Kidney (tissue), 14 donors: Measurements from ENCODE around the gene TOX3. TPM values are rescaled to one million over a fixed set of nuclear protein-coding genes. Genes with fewer than 3 reads are reported as not detected.

Source experiments
- DNase-seq, 5 donors: peaks; one replicate each; pipeline ENCODE4 v3.0.0-alpha.2; 2013 to 2020
- FAIRE-seq: peaks from 2 replicates; lab custom pipeline; 2012; peaks lifted over from hg19 to GRCh38; lab: Jason Lieb, UNC
- H3K27ac ChIP-seq, 2 donors: one replicate each; pipeline ENCODE4 v1.7.0; 2013; ENCODE audit warnings: low read depth in 2 of 2, low read length in 2 of 2, inconsistent platforms in 1 of 2
- H3K27me3 ChIP-seq: one replicate; pipeline ENCODE4 v1.7.1; 2013; ENCODE audit warnings: low read length, inconsistent platforms; ENCODE audit not compliant: control insufficient read depth, insufficient read depth
- H3K36me3 ChIP-seq, 3 donors: one replicate each; pipeline versions ENCODE4 v1.7.0 to v1.7.1; 2013; ENCODE audit warnings: low read length in 3 of 3, control low read depth in 1 of 3, inconsistent platforms in 1 of 3; ENCODE audit not compliant: insufficient read depth in 3 of 3, control insufficient read depth in 2 of 3
- H3K4me1 ChIP-seq, 3 donors: one replicate each; pipeline versions ENCODE4 v1.7.0 to v1.7.1; 2013; ENCODE audit warnings: low read length in 3 of 3, inconsistent platforms in 1 of 3, low read depth in 1 of 3; ENCODE audit not compliant: control insufficient read depth in 2 of 3, insufficient read depth in 2 of 3
- H3K4me3 ChIP-seq, 3 donors: one replicate each; pipeline versions ENCODE4 v1.7.0 to v1.8.1; 2013; ENCODE audit warnings: low read length in 3 of 3, control low read depth in 1 of 3, inconsistent platforms in 1 of 3
- H3K9ac ChIP-seq, 3 donors: one replicate each; pipeline versions ENCODE4 v1.7.0 to v1.7.1; 2013; ENCODE audit warnings: low read length in 3 of 3, control low read depth in 1 of 3, inconsistent platforms in 1 of 3
- H3K9me3 ChIP-seq, 3 donors: one replicate each; pipeline versions ENCODE4 v1.7.0 to v1.7.1; 2013; ENCODE audit warnings: low read length in 3 of 3, control low read depth in 1 of 3, inconsistent platforms in 1 of 3; ENCODE audit not compliant: control insufficient read depth in 2 of 3, insufficient read depth in 1 of 3
- intact Hi-C: fragments of 100-400 bp; cut with DNase I; formaldehyde crosslinking; loops from one replicate; pipeline ENCODE4 v1.11.1; 2022
- polyA plus RNA-seq: library from polyadenylated mRNA; stranded (reverse); fragments of 350-450 nt; fragmentation: Illumina TruSeq; extraction: RNeasy Lipid Tissue Mini Kit (QIAGEN cat#74804); gene quantifications from one replicate; pipeline ENCODE4 v1.2.3, GENCODE V29; 2014; ENCODE audit warnings: low read depth, low replicate concordance; ENCODE audit not compliant: insufficient read depth
- total RNA-seq: library from RNA; stranded (reverse); fragmentation: NEBNext Ultra II Directional; extraction: Animal tissue kit (Norgen Biotek cat#: 25700); gene quantifications from one replicate; pipeline ENCODE4 v1.2.1, GENCODE V29; 2021
- TF ChIP-seq, protein P1 (sequence below): IDR thresholded peaks from 3 replicates; pipeline ENCODE4 v1.5.1; 2012; ENCODE audit warnings: mild to moderate bottlenecking, moderate library complexity, borderline replicate concordance; ENCODE audit not compliant: insufficient read depth; ENCODE audit errors: extremely low read depth
- donor health status: control.
- donor health status: control.
- donor health status: control.
- donor health status: control.
- donor health status: control.
- donor health status: DM: yes; HTN: yes; CAD: no.
- donor health status: Normal renal cell carcinoma (clear cell type).

Gene TOX3
- total and polyA plus RNA-seq, 2 donors from 2014 or later: 8.7 to 16.2 TPM

DNA sequence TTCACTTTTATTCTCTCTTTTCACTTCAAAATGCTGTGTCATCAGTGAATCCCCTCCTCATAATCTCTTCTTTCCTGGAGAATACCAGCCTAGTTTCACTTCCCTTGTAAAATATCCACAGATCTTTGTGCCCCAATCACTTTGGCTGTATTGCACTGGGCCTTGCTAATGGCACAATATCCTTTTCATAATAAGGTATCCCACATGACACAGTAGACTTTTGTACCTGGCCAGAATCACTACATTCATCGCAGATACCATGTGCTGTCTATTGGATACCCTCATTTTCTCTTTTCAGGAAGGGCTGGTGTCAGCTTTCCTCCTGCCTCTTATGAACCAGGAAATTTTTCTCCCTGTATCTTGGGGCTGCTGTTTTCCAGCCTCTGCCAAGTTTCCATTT lies 25.7 kb upstream of the TOX3 start:
- Histone ChIP-seq H3K9ac (no peak overlapping the region), H3K27ac (no peak overlapping the region)
- no peak for FAIRE-seq

DNA sequence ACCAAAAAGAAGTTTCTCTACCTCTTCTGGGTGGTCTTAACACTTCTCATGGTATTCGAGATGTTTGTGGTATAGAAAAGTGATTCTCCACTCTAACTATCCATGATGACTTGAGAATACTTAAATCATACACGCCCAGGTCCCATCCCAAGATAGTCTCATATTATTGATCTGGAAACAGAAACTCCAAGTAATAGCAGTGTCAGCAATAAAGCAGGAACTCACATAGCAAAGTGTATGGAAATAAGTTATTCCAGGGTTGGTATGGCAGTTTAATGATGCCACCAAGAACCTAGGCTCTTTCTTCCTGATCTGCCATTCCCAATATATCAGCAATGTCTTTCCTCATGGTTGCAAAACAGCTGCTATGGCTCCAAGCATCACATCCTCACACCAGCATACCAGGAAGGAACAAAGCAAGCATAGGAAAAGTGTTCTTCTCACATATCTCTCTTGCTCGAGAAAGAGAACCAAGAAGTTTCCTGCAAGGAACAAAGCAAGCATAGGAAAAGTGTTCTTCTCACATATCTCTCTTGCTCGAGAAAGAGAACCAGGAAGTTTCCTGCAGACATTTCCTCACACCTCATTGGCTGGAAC lies 23.6 kb upstream of the TOX3 start:
- Histone ChIP-seq H3K27me3 (no peaks in the 10 kb centered on the region), H3K4me1 (peaks cover 0 to 6% (median 0%) of the 10 kb centered on the region in 3 donors), H3K36me3 (no peaks in the 10 kb centered on the region), H3K4me3 (no peak overlapping the region), H3K9ac (no peak overlapping the region), H3K27ac (no peak overlapping the region), H3K9me3 (no peaks in the 10 kb centered on the region)
- FAIRE-seq (no peak), DNase-seq (no peak)
- intact Hi-C loops: no loop called here
- TF ChIP-seq, protein P1, sequence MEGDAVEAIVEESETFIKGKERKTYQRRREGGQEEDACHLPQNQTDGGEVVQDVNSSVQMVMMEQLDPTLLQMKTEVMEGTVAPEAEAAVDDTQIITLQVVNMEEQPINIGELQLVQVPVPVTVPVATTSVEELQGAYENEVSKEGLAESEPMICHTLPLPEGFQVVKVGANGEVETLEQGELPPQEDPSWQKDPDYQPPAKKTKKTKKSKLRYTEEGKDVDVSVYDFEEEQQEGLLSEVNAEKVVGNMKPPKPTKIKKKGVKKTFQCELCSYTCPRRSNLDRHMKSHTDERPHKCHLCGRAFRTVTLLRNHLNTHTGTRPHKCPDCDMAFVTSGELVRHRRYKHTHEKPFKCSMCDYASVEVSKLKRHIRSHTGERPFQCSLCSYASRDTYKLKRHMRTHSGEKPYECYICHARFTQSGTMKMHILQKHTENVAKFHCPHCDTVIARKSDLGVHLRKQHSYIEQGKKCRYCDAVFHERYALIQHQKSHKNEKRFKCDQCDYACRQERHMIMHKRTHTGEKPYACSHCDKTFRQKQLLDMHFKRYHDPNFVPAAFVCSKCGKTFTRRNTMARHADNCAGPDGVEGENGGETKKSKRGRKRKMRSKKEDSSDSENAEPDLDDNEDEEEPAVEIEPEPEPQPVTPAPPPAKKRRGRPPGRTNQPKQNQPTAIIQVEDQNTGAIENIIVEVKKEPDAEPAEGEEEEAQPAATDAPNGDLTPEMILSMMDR: no peak

More for the DNA sequence above, 25.7 kb upstream of the TOX3 start:
- DNase-seq: no peak
- Histone ChIP-seq H3K9me3 (no peaks in the 10 kb centered on the region), H3K4me3 (no peak overlapping the region), H3K36me3 (no peaks in the 10 kb centered on the region), H3K4me1 (peaks cover 0 to 6% (median 0%) of the 10 kb centered on the region in 3 donors), H3K27me3 (no peaks in the 10 kb centered on the region)
- intact Hi-C loops: no loop called here
- TF ChIP-seq, protein P1: no peak

DNA sequence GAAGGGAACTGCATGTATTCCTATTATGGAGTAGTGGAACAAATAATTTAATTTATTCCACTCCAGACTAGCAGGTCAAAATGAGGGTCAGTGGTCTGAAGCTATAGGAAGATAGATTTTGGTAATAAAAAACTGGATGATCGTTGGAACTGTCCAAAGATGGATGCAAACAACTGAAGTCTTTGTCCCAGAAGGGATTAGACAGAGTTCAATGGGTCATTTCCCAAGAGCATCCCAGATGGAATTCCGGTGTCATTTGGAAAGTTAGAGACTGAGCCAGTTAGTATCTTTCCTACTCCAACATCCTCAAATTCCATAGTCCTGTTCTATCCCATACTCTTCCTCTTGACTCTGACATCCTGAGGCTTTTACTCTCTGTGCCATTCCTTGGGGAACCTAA lies 22.8 kb upstream of the TOX3 start:
- Histone ChIP-seq H3K9ac (no peak overlapping the region), H3K4me3 (no peak overlapping the region), H3K36me3 (no peaks in the 10 kb centered on the region), H3K9me3 (no peaks in the 10 kb centered on the region), H3K4me1 (peaks cover 0 to 6% (median 0%) of the 10 kb centered on the region in 3 donors), H3K27ac (no peak overlapping the region), H3K27me3 (no peaks in the 10 kb centered on the region)
- no peak for DNase-seq
- FAIRE-seq: no peak
- intact Hi-C loops: no loop called here
- TF ChIP-seq, protein P1: no peak
